GM12874 (cell line): ENCODE data around the gene B4GALNT2.

Source experiments
- TF ChIP-seq, protein P1 (sequence below): IDR thresholded peaks from 2 replicates; pipeline ENCODE4 v1.5.1; 2011; ENCODE audit warnings: low read depth, mild to moderate bottlenecking, control low read depth, low read length, moderate library complexity; ENCODE audit not compliant: insufficient read depth

B4GALNT2 gene

DNA sequence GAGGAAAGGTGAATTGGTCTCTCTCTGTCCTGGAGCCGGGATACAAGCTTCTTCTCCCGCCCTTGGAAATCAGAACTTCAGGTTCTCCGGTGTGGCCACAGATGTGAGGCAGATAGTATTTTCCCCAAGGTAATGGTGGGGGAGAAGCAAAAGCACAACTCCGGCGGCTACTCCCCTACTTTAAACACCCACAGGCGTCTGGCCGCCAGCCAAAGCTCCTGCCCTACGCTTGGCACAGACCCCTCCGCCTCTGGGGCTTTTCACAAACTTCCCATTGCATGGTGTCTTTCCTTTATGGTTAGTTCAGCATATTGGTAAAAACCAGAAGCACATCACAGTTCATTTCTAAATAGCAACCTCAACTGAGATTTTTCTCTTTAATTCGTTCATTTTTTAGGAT, 39.4 kb upstream of the B4GALNT2 start:
- TF ChIP-seq, protein P1, sequence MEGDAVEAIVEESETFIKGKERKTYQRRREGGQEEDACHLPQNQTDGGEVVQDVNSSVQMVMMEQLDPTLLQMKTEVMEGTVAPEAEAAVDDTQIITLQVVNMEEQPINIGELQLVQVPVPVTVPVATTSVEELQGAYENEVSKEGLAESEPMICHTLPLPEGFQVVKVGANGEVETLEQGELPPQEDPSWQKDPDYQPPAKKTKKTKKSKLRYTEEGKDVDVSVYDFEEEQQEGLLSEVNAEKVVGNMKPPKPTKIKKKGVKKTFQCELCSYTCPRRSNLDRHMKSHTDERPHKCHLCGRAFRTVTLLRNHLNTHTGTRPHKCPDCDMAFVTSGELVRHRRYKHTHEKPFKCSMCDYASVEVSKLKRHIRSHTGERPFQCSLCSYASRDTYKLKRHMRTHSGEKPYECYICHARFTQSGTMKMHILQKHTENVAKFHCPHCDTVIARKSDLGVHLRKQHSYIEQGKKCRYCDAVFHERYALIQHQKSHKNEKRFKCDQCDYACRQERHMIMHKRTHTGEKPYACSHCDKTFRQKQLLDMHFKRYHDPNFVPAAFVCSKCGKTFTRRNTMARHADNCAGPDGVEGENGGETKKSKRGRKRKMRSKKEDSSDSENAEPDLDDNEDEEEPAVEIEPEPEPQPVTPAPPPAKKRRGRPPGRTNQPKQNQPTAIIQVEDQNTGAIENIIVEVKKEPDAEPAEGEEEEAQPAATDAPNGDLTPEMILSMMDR: no peak

DNA sequence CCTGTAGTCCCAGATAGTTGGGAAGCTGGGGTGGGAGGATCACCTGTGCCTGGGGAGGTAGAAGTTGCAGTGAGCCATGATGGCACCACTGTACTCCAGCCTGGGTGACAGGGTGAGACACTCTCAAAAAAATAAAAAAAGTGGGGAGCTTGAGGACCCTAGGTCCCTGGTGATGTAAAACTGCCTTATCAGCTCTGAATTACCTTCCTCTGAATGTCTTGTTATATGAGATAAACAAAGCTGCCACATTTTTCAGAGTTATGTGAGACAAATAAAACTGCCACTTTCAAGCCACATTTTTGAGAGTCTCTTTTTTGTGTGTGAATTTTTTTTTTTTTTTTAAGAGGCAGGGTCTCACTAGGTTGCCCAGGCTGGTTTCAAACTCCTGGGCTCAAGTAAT, 32.0 kb upstream of the B4GALNT2 start:
- TF ChIP-seq, protein P1: no peak

DNA sequence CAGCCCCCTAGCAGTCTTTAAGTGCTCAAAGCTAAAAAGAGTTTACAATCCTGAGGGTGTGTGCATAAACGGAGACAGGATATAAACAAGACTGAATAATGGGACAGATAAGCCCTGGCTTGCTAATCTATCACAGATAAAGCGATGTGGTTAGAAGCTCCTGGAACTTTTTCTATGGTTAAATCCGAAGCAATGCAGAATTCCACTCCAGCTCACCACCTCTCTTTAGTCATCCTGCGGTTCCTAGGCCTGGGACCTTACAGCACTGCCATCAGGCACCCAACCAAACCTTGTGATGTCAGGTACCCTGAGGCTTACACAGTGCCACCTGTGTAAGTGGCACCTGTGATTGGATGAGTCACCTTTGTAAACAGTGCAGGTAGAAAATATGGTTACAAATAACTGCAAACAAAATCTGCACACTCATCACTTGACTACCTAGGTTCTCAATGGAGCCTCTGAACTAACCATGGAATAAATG, 31.5 kb upstream of the B4GALNT2 start:
- TF ChIP-seq, protein P1: no peak

DNA sequence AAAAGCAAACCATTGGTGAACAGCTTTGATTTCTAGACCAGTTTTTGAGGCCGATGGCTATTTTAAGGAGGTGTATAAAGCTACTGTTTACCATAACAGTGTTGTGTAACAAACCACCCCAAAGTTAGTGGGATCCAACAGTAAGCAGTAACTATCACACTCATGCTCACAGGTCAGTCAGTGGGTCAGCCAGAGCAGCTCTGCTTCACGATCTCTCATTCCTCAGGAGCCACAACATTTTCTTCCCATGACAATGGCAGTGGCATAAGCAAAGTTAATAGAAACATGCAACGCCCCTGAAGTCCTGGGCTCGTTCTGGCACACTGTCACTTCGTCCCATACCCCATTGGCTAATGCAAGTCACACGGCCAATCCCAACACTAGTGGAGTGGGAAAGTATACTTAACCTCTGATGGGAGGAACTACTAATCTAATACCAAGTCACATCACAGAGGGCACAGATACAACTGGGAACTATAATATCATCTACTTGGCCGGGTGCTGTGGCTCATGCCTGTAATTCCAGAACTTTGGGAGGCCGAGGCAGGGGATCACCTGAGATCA, 28.0 kb upstream of the B4GALNT2 start:
- TF ChIP-seq, protein P1: no peak

DNA sequence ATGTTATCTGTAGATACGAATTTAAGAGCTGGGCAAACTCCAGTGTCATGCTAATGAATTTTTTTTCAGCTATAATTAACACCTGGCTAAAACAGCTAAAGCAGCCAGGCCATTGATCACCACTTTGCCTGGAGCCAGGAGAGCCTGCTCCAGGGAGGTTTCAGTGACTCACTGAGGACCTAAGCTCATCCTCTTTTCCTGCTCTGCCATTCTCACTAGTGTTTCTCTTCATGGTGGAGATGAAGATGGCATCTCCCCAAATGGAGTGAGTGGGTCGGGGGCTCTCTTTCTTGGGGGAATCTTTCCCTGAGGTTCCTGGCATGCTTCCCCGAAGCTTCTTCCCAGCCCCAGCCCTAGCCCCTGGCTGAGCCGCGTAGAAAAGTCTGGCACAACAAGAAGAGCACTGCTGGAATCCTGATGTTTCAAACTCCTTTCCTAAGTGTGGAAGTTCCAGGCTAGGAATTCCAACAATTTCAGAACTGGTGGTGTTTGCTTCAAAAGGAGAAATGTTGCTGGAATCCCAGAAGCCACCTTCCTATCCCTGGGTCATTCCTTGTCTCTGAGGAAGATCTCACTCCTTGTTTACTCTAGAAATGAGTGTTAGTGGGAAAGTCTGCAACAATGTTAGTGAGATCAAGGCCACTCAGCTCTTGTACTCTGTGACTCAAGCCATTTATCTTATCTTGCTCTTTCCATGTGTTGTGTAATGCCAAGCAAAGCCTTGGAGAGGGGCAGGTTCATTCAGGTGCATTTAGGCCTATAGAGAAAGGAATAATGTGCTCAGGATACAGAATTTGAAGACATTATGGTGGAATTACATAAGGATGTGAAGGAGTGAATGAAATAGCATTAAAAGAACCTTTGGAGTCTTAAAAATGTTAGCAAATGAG, 26.0 kb upstream of the B4GALNT2 start:
- TF ChIP-seq, protein P1: no peak

- TF ChIP-seq, protein P1: no peak
Observed at GRCh38 chr17:49107211-49107557, 25.4 kb upstream of the B4GALNT2 start.

DNA sequence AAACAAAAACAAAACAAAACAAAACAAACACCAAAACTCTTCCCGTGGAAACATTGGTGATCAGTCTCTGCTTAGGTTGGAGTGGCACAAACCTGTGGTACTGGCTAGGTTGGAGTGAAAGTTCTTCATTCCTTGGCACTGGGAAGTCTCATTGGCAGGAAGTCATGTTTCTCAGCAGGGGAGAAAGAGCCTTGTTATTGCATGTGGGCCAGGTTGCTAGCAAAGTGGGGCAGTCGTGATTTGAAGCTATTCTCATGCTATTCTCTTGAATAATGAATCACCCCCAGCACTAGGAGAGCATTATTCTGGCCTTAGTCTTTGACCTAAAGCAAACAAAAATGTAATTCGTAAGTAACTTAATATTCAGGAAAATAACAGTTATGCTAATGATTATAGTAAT, 24.3 kb upstream of the B4GALNT2 start:
- TF ChIP-seq, protein P1: no peak
